OCI-LY1 (cell line): ENCODE data around the gene MEI1.

Experiments
- H2AFZ ChIP-seq: fragments of 200-600 bp; sonication (generic), shearing (Covaris generic); 2 replicates; pipeline ENCODE4 v1.6.0; 2014; ENCODE audit warnings: antibody characterized with exemption, mild to moderate bottlenecking, low read length
- H3F3A ChIP-seq: fragments of 200-600 bp; sonication (generic), shearing (Covaris generic); 2 replicates; pipeline ENCODE4 v1.6.0; 2014; ENCODE audit warnings: mild to moderate bottlenecking, antibody characterized with exemption, low read length, moderate library complexity; ENCODE audit not compliant: insufficient read depth
- H3K27ac ChIP-seq: fragments of 200-600 bp; sonication (generic); 2 replicates; pipeline ENCODE4 v1.5.1; 2014; ENCODE audit warnings: low read length, mixed run types, mild to moderate bottlenecking, low read depth; ENCODE audit not compliant: poor library complexity, severe bottlenecking
- H3K27me3 ChIP-seq: fragments of 200-600 bp; sonication (generic); 2 replicates; pipeline ENCODE4 v1.6.0; 2014; ENCODE audit warnings: antibody characterized with exemption, mild to moderate bottlenecking, low read length, moderate library complexity; ENCODE audit not compliant: insufficient read depth
- H3K36me3 ChIP-seq: fragments of 200-600 bp; sonication (generic); 2 replicates; pipeline ENCODE4 v1.6.1; 2014; ENCODE audit warnings: mild to moderate bottlenecking, antibody characterized with exemption, low read length, moderate library complexity, mixed read lengths; ENCODE audit not compliant: insufficient read depth
- H3K4me1 ChIP-seq: fragments of 200-600 bp; sonication (generic); 2 replicates; pipeline ENCODE4 v1.5.1; 2014; ENCODE audit warnings: mild to moderate bottlenecking, low read length, moderate library complexity; ENCODE audit not compliant: insufficient read depth, severe bottlenecking
- H3K4me2 ChIP-seq: fragments of 200-600 bp; sonication (generic), shearing (Covaris generic); 2 replicates; pipeline ENCODE4 v1.6.1; 2014; ENCODE audit warnings: low read length
- H3K4me3 ChIP-seq: fragments of 200-600 bp; sonication (generic); 2 replicates; pipeline ENCODE4 v1.5.1; 2014; ENCODE audit warnings: low read length, low read depth, mild to moderate bottlenecking, mixed read lengths; ENCODE audit not compliant: poor library complexity, severe bottlenecking
- H3K79me2 ChIP-seq: fragments of 200-600 bp; shearing (Covaris generic); 2 replicates; pipeline ENCODE4 v1.6.1; 2016; ENCODE audit warnings: mixed run types, low read length, mixed read lengths; ENCODE audit not compliant: insufficient read depth
- H3K9ac ChIP-seq: fragments of 200-600 bp; sonication (generic), shearing (Covaris generic); 2 replicates; pipeline ENCODE4 v1.6.1; 2014; ENCODE audit warnings: mild to moderate bottlenecking, low read length, mixed read lengths
- H3K9me2 ChIP-seq: fragments of 200-600 bp; sonication (generic), shearing (Covaris generic); 2 replicates; pipeline ENCODE4 v1.6.1; 2014; ENCODE audit warnings: low read depth, mild to moderate bottlenecking, low read length, mixed read lengths
- H3K9me3 ChIP-seq: fragments of 200-600 bp; shearing (Covaris generic); 2 replicates; pipeline ENCODE4 v1.6.1; 2014; ENCODE audit warnings: low read length, mixed read lengths
- H4K20me1 ChIP-seq: fragments of 200-600 bp; sonication (generic), shearing (Covaris generic); 2 replicates; pipeline ENCODE4 v1.6.0; 2016; ENCODE audit warnings: mild to moderate bottlenecking, low read length; ENCODE audit not compliant: insufficient read depth
- EZH2 ChIP-seq: fragments of 200-600 bp; sonication (generic), shearing (Covaris generic); IDR thresholded peaks from 2 replicates; pipeline ENCODE4 v1.8.0; 2017; ENCODE audit warnings: borderline replicate concordance, mixed run types, mild to moderate bottlenecking, antibody characterized with exemption, low read length, moderate library complexity, mixed read lengths
- TF ChIP-seq, protein P1 (sequence below): fragments of 200-600 bp; sonication (generic), shearing (Covaris generic); IDR thresholded peaks from 2 replicates; pipeline ENCODE4 v1.5.1; 2017; ENCODE audit warnings: mild to moderate bottlenecking, antibody characterized with exemption, low read length, moderate library complexity, mixed read lengths

MEI1 gene

DNA sequence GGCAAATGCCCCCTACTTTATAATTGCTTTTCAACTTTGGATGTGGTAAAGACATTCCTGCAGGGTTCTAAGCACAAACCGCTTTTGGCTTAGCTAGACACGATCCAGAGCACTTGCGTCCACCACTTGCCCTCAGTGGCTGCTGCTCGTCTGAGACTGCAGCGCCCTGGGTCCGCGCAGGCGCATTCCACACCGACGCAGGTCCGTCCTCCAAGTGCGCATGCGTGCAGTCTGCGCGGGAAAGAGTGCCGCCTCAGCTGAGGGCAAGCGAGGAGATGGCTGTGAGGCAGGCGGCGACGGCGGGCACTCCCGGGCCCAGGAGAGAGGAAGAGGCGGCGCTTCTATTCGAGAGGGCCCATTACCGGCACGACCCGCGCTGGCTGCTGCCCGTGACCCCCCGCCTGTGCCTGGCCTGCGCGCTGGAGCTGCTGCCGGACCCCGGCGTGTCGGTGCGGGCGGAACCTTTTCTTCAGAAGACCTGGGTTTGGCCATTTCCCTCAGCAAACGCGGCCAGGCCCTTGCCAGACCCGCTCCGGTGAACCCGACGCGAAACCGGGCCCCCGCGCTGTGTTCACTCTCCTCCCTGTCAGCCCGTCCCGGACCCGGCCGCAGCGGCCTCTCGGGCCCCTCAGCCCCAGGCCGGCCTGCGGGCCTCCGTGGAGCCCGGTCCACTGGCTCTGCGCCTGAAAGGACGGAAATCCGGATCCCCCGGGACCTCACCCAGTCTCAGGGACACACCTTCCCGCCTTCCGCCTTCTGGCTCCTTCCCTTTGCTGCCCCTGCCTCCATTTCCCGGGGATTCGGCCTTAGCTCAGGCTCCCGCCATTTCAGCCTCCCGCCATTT is at the start of gene MEI1:
Gene MEI1 (plus strand): TSS at position 240 of the 844 bp plus-strand sequence. CDS start 36 bp downstream, at position 276.
- H3K4me2 ChIP-seq: peak within 1 kb of the TSS; percentile 33; the same call in 1 of the 2 replicates
- H3K79me2 ChIP-seq: no peaks in the 10 kb centered on the region
- no peaks in the 10 kb centered on the region for H3K27me3 ChIP-seq
- H4K20me1 ChIP-seq: no peaks in the 10 kb centered on the region
- TF ChIP-seq EZH2: no peak
- TF ChIP-seq, protein P1, sequence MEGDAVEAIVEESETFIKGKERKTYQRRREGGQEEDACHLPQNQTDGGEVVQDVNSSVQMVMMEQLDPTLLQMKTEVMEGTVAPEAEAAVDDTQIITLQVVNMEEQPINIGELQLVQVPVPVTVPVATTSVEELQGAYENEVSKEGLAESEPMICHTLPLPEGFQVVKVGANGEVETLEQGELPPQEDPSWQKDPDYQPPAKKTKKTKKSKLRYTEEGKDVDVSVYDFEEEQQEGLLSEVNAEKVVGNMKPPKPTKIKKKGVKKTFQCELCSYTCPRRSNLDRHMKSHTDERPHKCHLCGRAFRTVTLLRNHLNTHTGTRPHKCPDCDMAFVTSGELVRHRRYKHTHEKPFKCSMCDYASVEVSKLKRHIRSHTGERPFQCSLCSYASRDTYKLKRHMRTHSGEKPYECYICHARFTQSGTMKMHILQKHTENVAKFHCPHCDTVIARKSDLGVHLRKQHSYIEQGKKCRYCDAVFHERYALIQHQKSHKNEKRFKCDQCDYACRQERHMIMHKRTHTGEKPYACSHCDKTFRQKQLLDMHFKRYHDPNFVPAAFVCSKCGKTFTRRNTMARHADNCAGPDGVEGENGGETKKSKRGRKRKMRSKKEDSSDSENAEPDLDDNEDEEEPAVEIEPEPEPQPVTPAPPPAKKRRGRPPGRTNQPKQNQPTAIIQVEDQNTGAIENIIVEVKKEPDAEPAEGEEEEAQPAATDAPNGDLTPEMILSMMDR: no peak
- no peaks in the 10 kb centered on the region for H3K36me3 ChIP-seq
- H3K4me1 ChIP-seq: peaks cover 15% of the 10 kb centered on the region
- H3K9me3 ChIP-seq: no peaks in the 10 kb centered on the region
- H3K9me2 ChIP-seq: no peaks in the 10 kb centered on the region
- no peak within 1 kb of the TSS for H3K27ac ChIP-seq
- H2AFZ ChIP-seq: no peak within 1 kb of the TSS
- no peak within 1 kb of the TSS; the same call in 1 of the 2 replicates for H3K9ac ChIP-seq
- no peak within 1 kb of the TSS for H3K4me3 ChIP-seq
- no peaks in the 10 kb centered on the region for H3F3A ChIP-seq

- Histone ChIP-seq H3K9me3 (no peaks in the 10 kb centered on the region), H3K4me3 (no peak overlapping the region), H3K4me2 (no peak overlapping the region), H2AFZ (no peak overlapping the region), H3K27me3 (no peaks in the 10 kb centered on the region), H3K9ac (no peak overlapping the region), H4K20me1 (no peaks in the 10 kb centered on the region), H3K27ac (no peak overlapping the region), H3F3A (no peaks in the 10 kb centered on the region), H3K36me3 (peaks cover 88% of the 10 kb centered on the region), H3K79me2 (no peaks in the 10 kb centered on the region), H3K4me1 (no peaks in the 10 kb centered on the region), H3K9me2 (no peaks in the 10 kb centered on the region)
- TF ChIP-seq, protein P1: no peak
- no peak for TF ChIP-seq EZH2
Observed at GRCh38 chr22:41650229-41650628, 49.1 kb upstream of the MEI1 start.

DNA sequence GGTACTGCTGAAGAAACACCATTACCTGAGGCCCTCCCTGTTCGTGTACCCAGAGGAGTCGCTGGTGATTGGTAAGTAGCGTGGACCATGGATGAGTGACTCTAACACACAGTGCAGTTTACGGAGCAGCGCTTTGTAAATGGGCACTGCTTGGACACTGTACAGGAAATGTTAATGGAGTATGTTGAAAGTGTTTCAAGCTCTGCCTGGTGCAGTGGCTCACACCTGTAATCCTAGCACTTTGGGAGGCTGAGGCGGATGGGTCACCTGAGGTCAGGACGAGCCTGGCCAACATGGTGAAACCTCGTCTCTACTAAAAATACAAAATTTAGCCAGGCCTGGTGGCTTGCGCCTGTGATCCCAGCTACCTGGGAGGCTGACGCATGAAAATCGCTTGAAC is 48.5 kb upstream of the MEI1 start:
- Histone ChIP-seq H3K4me1 (no peaks in the 10 kb centered on the region), H3K9ac (no peak overlapping the region), H3K27ac (no peak overlapping the region), H3K36me3 (peaks cover 87% of the 10 kb centered on the region), H3K4me3 (no peak overlapping the region), H3K9me2 (no peaks in the 10 kb centered on the region), H3F3A (no peaks in the 10 kb centered on the region), H3K9me3 (no peaks in the 10 kb centered on the region), H4K20me1 (no peaks in the 10 kb centered on the region), H2AFZ (no peak overlapping the region), H3K4me2 (no peak overlapping the region), H3K27me3 (no peaks in the 10 kb centered on the region), H3K79me2 (no peaks in the 10 kb centered on the region)
- TF ChIP-seq EZH2: no peak
- TF ChIP-seq, protein P1: no peak
